K562 (cell line): Measurements from ENCODE around the gene HOXB6. TPM values are rescaled to one million over a fixed set of nuclear protein-coding genes. Genes with fewer than 3 reads are reported as not detected.

ENCODE experiments used
- ARID2 ChIP-seq: fragments of 450-650 bp; IDR thresholded peaks from 2 replicates; pipeline ENCODE4 v1.6.1; 2017; ENCODE audit warnings: antibody characterized with exemption, mild to moderate bottlenecking
- ESRRA ChIP-seq: fragments of 450-650 bp; IDR thresholded peaks from 2 replicates; pipeline ENCODE4 v1.6.1; 2014; ENCODE audit warnings: low read depth, mild to moderate bottlenecking, moderate library complexity, borderline replicate concordance
- GABPB1 ChIP-seq: sonication (generic); formaldehyde crosslinking; IDR thresholded peaks from 2 replicates; pipeline ENCODE4 v1.8.0; 2022; ENCODE audit warnings: mild to moderate bottlenecking, missing genetic modification reagents
- SMARCA5 ChIP-seq: fragments of 450-650 bp; IDR thresholded peaks from 2 replicates; pipeline ENCODE4 v1.6.1; 2016
- ZBTB1 ChIP-seq: sonication (generic); formaldehyde crosslinking; IDR thresholded peaks from 2 replicates; pipeline ENCODE4 v1.8.1; 2023; ENCODE audit warnings: missing genetic modification reagents, low read depth, mild to moderate bottlenecking, borderline replicate concordance
- ZBTB5 ChIP-seq: fragments of 450-650 bp; IDR thresholded peaks from 2 replicates; pipeline ENCODE4 v1.6.1; 2017; ENCODE audit warnings: antibody characterized with exemption
- ZNF140 ChIP-seq: fragments of 250-450 bp; sonication (Bioruptor Pico); IDR thresholded peaks from 2 replicates; pipeline ENCODE4 v1.8.0; 2021; ENCODE audit warnings: moderate library complexity, mild to moderate bottlenecking, inconsistent platforms
- ZNF217 ChIP-seq: sonication (generic); formaldehyde crosslinking; IDR thresholded peaks from 2 replicates; pipeline ENCODE4 v1.8.0; 2022; ENCODE audit warnings: mild to moderate bottlenecking, missing genetic modification reagents
- ZNF586 ChIP-seq: fragments of 450-650 bp; formaldehyde crosslinking; conservative IDR thresholded peaks from 2 replicates; pipeline ENCODE4 v1.4.0; 2020; ENCODE audit warnings: mild to moderate bottlenecking, moderate library complexity
- polyA plus RNA-seq, 8 experiments: library from polyadenylated mRNA; depleted of rRNA in 4 of 8; stranded (reverse) in 5 of 8; unstranded in 3 of 8; fragments of >200 nt; fragmentation: Nextera tagmentation in 2 of 8; fragmentation: Illumina TruSeq in 1 of 8; extraction: Ambion mirVana in 2 of 8; extraction: Trizol in 1 of 8; gene quantifications; 2 replicates each; pipeline versions ENCODE4 v1.2.1 to v1.2.3, GENCODE V29; 2011 to 2014; ENCODE audit warnings: inconsistent platforms in 1 of 8, missing spikeins in 1 of 8
- total RNA-seq, 7 experiments: library from RNA; depleted of rRNA in 6 of 7; stranded (reverse); fragments of >200 nt in 6 of 7; fragmentation: Illumina TruSeq in 2 of 7; extraction: Trizol in 2 of 7; gene quantifications; 2 replicates each; pipeline versions ENCODE4 v1.2.1 to v1.2.3, GENCODE V29; 2011 to 2021; ENCODE audit warnings: low replicate concordance in 1 of 7

HOXB6 gene
- total and polyA plus RNA-seq, 9 of the 15 experiments (the other 6 are each of a cell fraction or from before 2014, with no cell fraction given): 1.2 to 14.8 (median 4.9) TPM

GRCh38 chr17:48642843-48643696, 38.3 kb upstream of the HOXB6 start (continued):
- TF ChIP-seq GABPB1 (CRISPR knock-in tag): no peak
- no peak for TF ChIP-seq SMARCA5
- no peak for TF ChIP-seq ZNF586 (CRISPR knock-in tag)
- TF ChIP-seq ESRRA: no peak
- no peak for TF ChIP-seq ARID2
- no peak for TF ChIP-seq ZNF217
- no peak for TF ChIP-seq ZNF140 (CRISPR knock-in tag)
- TF ChIP-seq ZBTB5: no peak
- no peak for TF ChIP-seq ZBTB1 (CRISPR knock-in tag)
- TF ChIP-seq, all 486 proteins: peak for 0
